SK-N-SH treated with all-trans-retinoic acid at 6 μM for 48 hours (cell line): Measurements from ENCODE around the gene DTNBP1.

Experiments
- CREB5 ChIP-seq: fragments of 250-450 bp; sonication (Bioruptor Pico); IDR thresholded peaks from 2 replicates; pipeline ENCODE4 v1.5.1; 2020; ENCODE audit warnings: low read depth, mild to moderate bottlenecking, moderate library complexity
- ESRRG ChIP-seq: fragments of 250-450 bp; sonication (Bioruptor Pico); IDR thresholded peaks from 2 replicates; pipeline ENCODE4 v1.6.1; 2021; ENCODE audit warnings: mild to moderate bottlenecking
- TCF4 ChIP-seq: fragments of 250-450 bp; sonication (Bioruptor Pico); IDR thresholded peaks from 2 replicates; pipeline ENCODE4 v1.8.0; 2021; ENCODE audit warnings: mild to moderate bottlenecking, moderate library complexity, borderline replicate concordance

- TF ChIP-seq ESRRG (CRISPR knock-in tag) (no peak), CREB5 (no peak), TCF4 (CRISPR knock-in tag) (no peak)
Measured at GRCh38 chr6:15536198-15536955, 126.5 kb downstream of the DTNBP1 start.
